HCT116 (cell line): ENCODE measurements around the gene EYA2. TPM values are rescaled to one million over a fixed set of nuclear protein-coding genes. Genes with fewer than 3 reads are reported as not detected.

ENCODE experiments used
- ATAC-seq: fragments of 200-7000 bp; cut with Tn5 transposase; 2 replicates; pipeline ENCODE4 v1.9.1; 2020; ENCODE audit warnings: mild to moderate bottlenecking, moderate library complexity
- BruUV-seq: library from RNA; stranded (reverse); fragments of 400-500 nt; replicated peaks from 2 replicates; lab custom pipeline; 2021; lab: Mats Ljungman, UMichigan
- CTCF ChIA-PET: fragments of 300-600 bp; sonication (Branson Sonifier 250); formaldehyde crosslinking; loops from one replicate; lab custom pipeline; 2021; ENCODE audit warnings: antibody characterized with exemption; lab: Charles Lee
- POLR2A ChIA-PET: fragments of 300-600, 350-600 bp; sonication (Branson Sonifier 250); formaldehyde crosslinking; loops from one replicate; lab custom pipeline; 2021; ENCODE audit warnings: antibody characterized with exemption; lab: Charles Lee
- RAD21 ChIA-PET, 2 experiments: fragments of 300-600 bp; sonication (Branson Sonifier 250); formaldehyde crosslinking; loops; one replicate each; lab custom pipeline; 2023; ENCODE audit warnings: low total read pairs in 2 of 2; ENCODE audit not compliant: uncharacterized antibody in 2 of 2, unreplicated experiment in 2 of 2, low non-redundant PET in 1 of 2; lab: Charles Lee
- DNase-seq: peaks from one replicate; pipeline ENCODE4 v3.0.0-alpha.2; 2010; ENCODE audit warnings: low read depth, low spot score
- H2AFZ ChIP-seq: fragments of 200-600 bp; shearing (Covaris generic), sonication (generic); 2 replicates; pipeline ENCODE4 v1.6.1; 2017; ENCODE audit warnings: low read depth, mixed run types, mixed read lengths, antibody characterized with exemption, low read length; ENCODE audit not compliant: poor library complexity, severe bottlenecking
- H3K27ac ChIP-seq: 2 replicates; pipeline ENCODE4 v1.5.1; 2012; ENCODE audit warnings: low read depth, low read length
- H3K27me3 ChIP-seq: fragments of 200-600 bp; sonication (generic); 2 replicates; pipeline ENCODE4 v1.6.1; 2016; ENCODE audit warnings: mixed run types, low read length, mixed read lengths; ENCODE audit not compliant: insufficient read depth
- H3K36me3 ChIP-seq, 2 experiments: fragments of 200-500 bp in 1 of 2; fragments of 200-600 bp in 1 of 2; sonication (Bioruptor generic) in 1 of 2; sonication (generic) in 1 of 2; 2 replicates each; pipeline versions ENCODE4 v1.5.1 to v1.6.1; 2014 to 2016; ENCODE audit warnings: low read length in 2 of 2, inconsistent platforms in 1 of 2, mixed read lengths in 1 of 2, mixed run types in 1 of 2; ENCODE audit not compliant: insufficient read depth in 2 of 2, control insufficient read depth in 1 of 2
- H3K4me1 ChIP-seq, 2 experiments: fragments of 200-600 bp in 1 of 2; sonication (generic) in 1 of 2; 2 replicates each; pipeline versions ENCODE4 v1.5.1 to v1.6.1; 2012 to 2017; ENCODE audit warnings: low read length in 2 of 2, inconsistent platforms in 1 of 2, mild to moderate bottlenecking in 1 of 2, mixed read lengths in 1 of 2, mixed run types in 1 of 2, moderate library complexity in 1 of 2; ENCODE audit not compliant: insufficient read depth in 2 of 2, control insufficient read depth in 1 of 2
- H3K4me2 ChIP-seq: fragments of 200-600 bp; sonication (generic); 2 replicates; pipeline ENCODE4 v1.6.1; 2017; ENCODE audit warnings: mixed run types, low read length, mixed read lengths
- H3K4me3 ChIP-seq, 2 experiments: fragments of 200-600 bp in 1 of 2; sonication (generic) in 1 of 2; replicated peaks in 1 of 2; 2 replicates each; pipeline ENCODE4 v1.5.1; 2011 to 2016; ENCODE audit warnings: low read length in 2 of 2, control low read depth in 1 of 2, low read depth in 1 of 2, mild to moderate bottlenecking in 1 of 2, mixed read lengths in 1 of 2, mixed run types in 1 of 2
- H3K79me2 ChIP-seq: fragments of 200-600 bp; sonication (generic); 2 replicates; pipeline ENCODE4 v1.6.1; 2017; ENCODE audit warnings: mild to moderate bottlenecking, mixed run types, low read length, moderate library complexity, mixed read lengths; ENCODE audit not compliant: insufficient read depth
- H3K9ac ChIP-seq: fragments of 200-600 bp; sonication (generic); 2 replicates; pipeline ENCODE4 v1.6.1; 2016; ENCODE audit warnings: low read length, mixed read lengths
- H3K9me2 ChIP-seq: fragments of 200-600 bp; sonication (generic), shearing (Covaris generic); 2 replicates; pipeline ENCODE4 v1.6.1; 2017; ENCODE audit warnings: mixed run types, mild to moderate bottlenecking, moderate library complexity; ENCODE audit not compliant: insufficient read depth
- H3K9me3 ChIP-seq, 2 experiments: fragments of 200-500 bp in 1 of 2; fragments of 200-600 bp in 1 of 2; sonication (Bioruptor generic) in 1 of 2; sonication (generic) in 1 of 2; 2 replicates each; pipeline ENCODE4 v1.6.1; 2014 to 2017; ENCODE audit warnings: low read length in 2 of 2, mixed read lengths in 2 of 2, inconsistent platforms in 1 of 2, low read depth in 1 of 2, mild to moderate bottlenecking in 1 of 2, mixed run types in 1 of 2, moderate library complexity in 1 of 2; ENCODE audit not compliant: control insufficient read depth in 1 of 2, insufficient read depth in 1 of 2
- H4K20me1 ChIP-seq: fragments of 200-600 bp; sonication (generic), shearing (Covaris generic); 2 replicates; pipeline ENCODE4 v1.6.1; 2017; ENCODE audit warnings: mixed run types, mild to moderate bottlenecking, moderate library complexity; ENCODE audit not compliant: insufficient read depth
- CBX3 ChIP-seq: IDR thresholded peaks from 2 replicates; pipeline ENCODE4 v1.6.1; 2012; ENCODE audit warnings: low read depth
- ELF1 ChIP-seq: IDR thresholded peaks from 2 replicates; pipeline ENCODE4 v1.6.1; 2012; ENCODE audit warnings: low read depth, borderline replicate concordance
- EZH2phosphoT487 ChIP-seq: fragments of 200-600 bp; IDR thresholded peaks from 2 replicates; pipeline ENCODE4 v1.6.1; 2018; ENCODE audit warnings: antibody characterized with exemption, borderline replicate concordance
- POLR2A ChIP-seq: IDR thresholded peaks from 2 replicates; pipeline ENCODE4 v1.7.0; 2011; ENCODE audit warnings: borderline replicate concordance; ENCODE audit not compliant: insufficient read depth, insufficient read length; ENCODE audit errors: extremely low read depth
- SIN3A ChIP-seq: IDR thresholded peaks from 2 replicates; pipeline ENCODE4 v1.6.1; 2012; ENCODE audit warnings: low read depth
- TCF7L2 ChIP-seq: IDR thresholded peaks from 2 replicates; pipeline ENCODE4 v1.7.0; 2011; ENCODE audit warnings: borderline replicate concordance, inconsistent platforms; ENCODE audit not compliant: insufficient read depth, insufficient read length; ENCODE audit errors: extremely low read depth
- ZNF274 ChIP-seq: fragments of 200-500 bp; sonication (Bioruptor generic); IDR thresholded peaks from 2 replicates; pipeline ENCODE4 v1.6.1; 2014; ENCODE audit warnings: mild to moderate bottlenecking, low read depth, low read length, inconsistent platforms
- intact Hi-C: fragments of 100-400 bp; cut with micrococcal nuclease; formaldehyde crosslinking; loops from 2 replicates; pipeline ENCODE4 v1.10.0; 2022
- total RNA-seq: library from RNA; stranded (reverse); gene quantifications from one replicate; pipeline ENCODE4 v1.2.1, GENCODE V29; 2021; ENCODE audit not compliant: unreplicated experiment

Gene EYA2
- total RNA-seq, 1 experiment from 2014 or later: not detected

GRCh38 chr20:47224857-47225256, 330.2 kb downstream of the EYA2 start:
- Histone ChIP-seq H4K20me1 (no peaks in the 10 kb centered on the region), H3K36me3 (peaks cover 37 to 45% of the 10 kb centered on the region in 2 experiments), H3K79me2 (0 out of 2 replicates have a peak, but pooled peaks cover 4% of the 10 kb centered on the region), H3K4me2 (no peak overlapping the region), H3K27ac (no peak overlapping the region), H3K9me2 (no peaks in the 10 kb centered on the region), H3K9ac (no peak overlapping the region), H3K9me3 (no peaks in the 10 kb centered on the region), H3K4me3 (no peak overlapping the region), H3K4me1 (no peaks in the 10 kb centered on the region), H2AFZ (no peak overlapping the region), H3K27me3 (no peaks in the 10 kb centered on the region)
- TF ChIP-seq CBX3 (no peak), EZH2phosphoT487 (no peak), ZNF274 (no peak), POLR2A (no peak)
- DNase-seq (no peak), ATAC-seq (no peak)
- no TSS peak for BruUV-seq
- ChIA-PET RAD21 (no interaction called here), POLR2A (no interaction called here), CTCF (interaction anchor here (2.5 kb wide), 1 partner anchor 18 kb away, joined by 9 read pairs; no protein-coding TSS in a partner anchor)
- intact Hi-C loops: no loop called here

GRCh38 chr20:47225458-47225857, 330.8 kb downstream of the EYA2 start:
- DNase-seq (no peak), ATAC-seq (no peak)
- intact Hi-C loops: no loop called here
- RAD21 ChIA-PET: no interaction called here
- Histone ChIP-seq H2AFZ (no peak overlapping the region), H3K27me3 (no peaks in the 10 kb centered on the region), H3K36me3 (peaks cover 37 to 44% of the 10 kb centered on the region in 2 experiments), H4K20me1 (no peaks in the 10 kb centered on the region), H3K9ac (no peak overlapping the region), H3K4me3 (no peak overlapping the region), H3K4me2 (no peak overlapping the region), H3K4me1 (no peaks in the 10 kb centered on the region), H3K27ac (no peak overlapping the region), H3K9me2 (no peaks in the 10 kb centered on the region), H3K9me3 (no peaks in the 10 kb centered on the region), H3K79me2 (0 out of 2 replicates have a peak, but pooled peaks cover 1% of the 10 kb centered on the region)
- TF ChIP-seq ELF1: no peak
- TF ChIP-seq TCF7L2: no peak
- TF ChIP-seq SIN3A: no peak
- POLR2A ChIA-PET: no interaction called here
- CTCF ChIA-PET: no interaction called here
- no TSS peak for BruUV-seq
